NCI-H82 treated with DMSO at 0.1 percent for 48 hours (cell line): ENCODE data around the gene ZNF792.
"Not testable (repeated sequence)": the region's sequence is repeated elsewhere in the genome, so short reads cannot be mapped to it uniquely, and the experiment has no call there.

Experiments used
- DNase-seq: peaks from one replicate; lab custom pipeline; 2025; ENCODE audit not compliant: unreplicated experiment; lab: John Stamatoyannopoulos, UW

The ZNF792 gene

GRCh38 chr19:34926361-34926684, 37.7 kb downstream of the ZNF792 start:
- no peak for DNase-seq

GRCh38 chr19:34925278-34925855, 38.7 kb downstream of the ZNF792 start:
- DNase-seq = no peak

GRCh38 chr19:34920090-34920786, 43.8 kb downstream of the ZNF792 start:
- peak; percentile 26 for DNase-seq

- DNase-seq = no peak
Measured at GRCh38 chr19:34918190-34918589, 45.8 kb downstream of the ZNF792 start.

- DNase-seq = not testable (repeated sequence)
Measured at GRCh38 chr19:34917144-34917543, 46.9 kb downstream of the ZNF792 start.

GRCh38 chr19:34910770-34911169, 53.3 kb downstream of the ZNF792 start:
- no peak for DNase-seq
